Ramos (cell line): ENCODE data around the gene CLASP1.
"Not testable (repeated sequence)": the region's sequence is repeated elsewhere in the genome, so short reads cannot be mapped to it uniquely, and the experiment has no call there.

Experiments used
- in situ Hi-C: fragments of 300-500 bp; cut with MboI; formaldehyde crosslinking; loops from one replicate; pipeline ENCODE4 v1.14.3; 2022; ENCODE audit warnings: low sequenced_read_pairs; ENCODE audit not compliant: unreplicated experiment

CLASP1 gene

GRCh38 chr2:121626777-121627524 is 22.3 kb downstream of the CLASP1 start:
- in situ Hi-C loops, result no loop called here

DNA sequence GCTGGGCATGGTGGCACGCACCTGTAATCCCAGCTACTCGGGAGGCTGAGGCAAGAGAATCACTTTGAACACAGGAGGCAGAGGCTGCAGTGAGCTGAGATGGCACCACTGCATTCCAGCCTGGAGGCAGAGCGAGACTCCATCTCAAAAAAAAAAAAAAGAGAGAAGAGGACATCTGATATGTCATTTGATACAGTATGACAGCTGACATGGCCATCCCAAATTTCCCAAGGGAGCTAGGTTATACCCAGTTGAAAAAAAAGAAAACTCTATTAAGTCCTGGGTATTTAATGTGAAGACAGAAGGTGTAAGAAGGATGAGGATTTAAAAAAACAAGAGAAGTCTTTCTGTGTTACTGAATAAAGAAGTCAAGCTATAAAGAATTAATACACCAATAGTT is 23.3 kb downstream of the CLASP1 start:
- in situ Hi-C loops, result no loop called here

DNA sequence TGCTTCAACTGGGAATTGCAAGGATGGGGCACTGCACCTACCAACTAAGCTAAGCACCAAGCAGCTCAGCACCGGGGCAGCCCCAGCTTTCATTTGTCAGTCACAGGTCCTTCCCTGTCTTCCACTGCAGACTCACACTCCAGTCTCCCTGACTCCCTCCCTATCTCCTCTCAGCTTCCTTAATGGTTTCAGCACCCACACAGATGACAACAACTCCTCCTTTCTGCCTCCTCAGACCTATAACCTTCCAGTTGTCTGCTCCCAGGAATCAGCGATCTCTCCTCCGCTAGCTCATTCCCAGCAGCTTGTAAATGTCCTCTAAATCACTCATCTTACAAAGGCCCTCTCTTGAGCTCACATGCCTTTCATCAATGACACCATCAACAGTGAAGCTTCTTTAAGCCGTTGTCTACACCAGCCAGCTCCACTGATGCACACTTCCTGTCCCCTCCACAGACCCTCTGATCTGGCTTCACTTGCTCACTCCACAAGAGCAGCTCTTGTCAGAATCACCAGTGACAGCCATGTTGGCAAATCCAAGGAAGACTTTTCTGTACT is 32.1 kb downstream of the CLASP1 start:
- in situ Hi-C loops, result no loop called here

GRCh38 chr2:121613774-121614173 is 35.5 kb downstream of the CLASP1 start:
- in situ Hi-C loops, result no loop called here

DNA sequence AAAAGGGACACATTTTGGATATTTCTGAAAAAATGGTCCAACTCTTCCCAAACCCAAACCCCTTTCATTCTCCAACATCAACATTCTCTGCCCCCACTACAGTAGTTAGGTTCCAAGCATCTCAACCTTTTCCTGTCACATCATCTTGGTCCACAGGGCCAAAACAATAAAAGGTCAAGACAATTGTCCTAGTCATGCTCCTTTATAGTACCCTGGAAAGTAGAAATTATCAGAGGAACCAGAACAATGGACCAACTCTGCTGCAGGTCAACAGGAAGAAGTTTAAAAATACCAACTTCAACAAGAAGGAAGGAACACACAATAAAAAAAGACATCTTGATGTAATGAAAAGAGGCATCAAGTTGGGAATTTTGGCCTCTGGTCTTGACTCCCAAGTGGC is 36.1 kb downstream of the CLASP1 start:
- in situ Hi-C loops, result no loop called here

GRCh38 chr2:121611730-121612705 is 37.2 kb downstream of the CLASP1 start:
- in situ Hi-C loops, result no loop called here

GRCh38 chr2:121611048-121611649 is 38.1 kb downstream of the CLASP1 start:
- in situ Hi-C loops, result not testable (repeated sequence)

DNA sequence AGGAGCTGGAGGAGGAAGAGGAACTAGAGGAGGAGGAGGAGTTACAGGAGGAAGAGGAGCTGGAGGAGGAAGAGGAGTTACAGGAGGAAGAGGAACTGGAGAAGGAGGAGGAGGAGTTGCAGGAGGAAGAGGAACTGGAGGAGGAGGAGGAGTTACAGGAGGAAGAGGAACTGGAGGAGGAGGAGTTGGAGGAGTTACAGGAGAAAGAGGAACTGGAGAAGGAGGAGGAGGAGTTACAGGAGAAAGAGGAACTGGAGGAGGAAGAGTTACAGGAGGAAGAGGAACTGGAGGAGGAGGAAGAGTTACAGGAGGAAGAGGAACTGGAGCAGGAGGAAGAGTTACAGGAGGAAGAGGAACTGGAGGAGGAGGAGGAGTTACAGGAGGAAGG is 38.8 kb downstream of the CLASP1 start:
- in situ Hi-C loops, result not testable (repeated sequence)

- in situ Hi-C loops, result no loop called here
These were observed 40.3 kb downstream of the CLASP1 start for GRCh38 chr2:121608967-121609366.

DNA sequence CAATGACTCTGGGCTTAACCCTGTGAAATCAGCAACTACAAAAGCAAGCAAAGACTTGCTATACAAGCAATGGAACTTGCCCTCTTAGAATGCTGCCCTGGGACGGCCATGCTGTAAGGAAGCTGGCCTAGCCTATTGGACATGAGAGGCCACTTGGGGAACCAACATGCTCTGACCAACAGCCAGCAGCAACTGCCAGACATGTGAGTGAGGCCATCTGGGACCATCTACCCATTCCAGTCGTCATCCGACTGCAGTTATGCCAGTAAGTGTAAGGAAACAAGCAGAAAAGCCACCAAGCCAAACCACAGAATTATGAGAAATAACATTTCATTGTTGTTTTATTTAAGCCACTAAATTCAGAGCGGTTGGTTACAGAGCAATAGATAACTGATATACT is 40.9 kb downstream of the CLASP1 start:
- in situ Hi-C loops, result no loop called here

- in situ Hi-C loops, result no loop called here
These were observed 43.2 kb downstream of the CLASP1 start for GRCh38 chr2:121605820-121606733.

DNA sequence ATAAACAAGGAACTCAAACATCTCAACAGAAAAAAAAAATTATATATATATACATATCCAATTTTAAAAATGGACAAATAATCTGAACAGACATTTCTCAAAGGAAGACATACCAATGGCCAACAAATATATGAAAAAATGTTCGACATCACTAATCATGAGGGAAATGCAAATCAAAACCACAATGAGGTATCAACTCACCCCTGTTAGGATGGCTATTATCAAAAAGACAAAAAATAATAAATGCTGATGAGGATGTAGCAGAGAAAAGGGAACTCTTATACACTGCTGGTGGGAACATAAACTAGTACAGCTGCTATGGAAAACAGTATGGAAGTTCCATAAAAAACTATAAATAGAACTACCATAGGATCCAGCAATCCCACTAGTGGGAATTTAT is 46.1 kb downstream of the CLASP1 start:
- in situ Hi-C loops, result no loop called here

DNA sequence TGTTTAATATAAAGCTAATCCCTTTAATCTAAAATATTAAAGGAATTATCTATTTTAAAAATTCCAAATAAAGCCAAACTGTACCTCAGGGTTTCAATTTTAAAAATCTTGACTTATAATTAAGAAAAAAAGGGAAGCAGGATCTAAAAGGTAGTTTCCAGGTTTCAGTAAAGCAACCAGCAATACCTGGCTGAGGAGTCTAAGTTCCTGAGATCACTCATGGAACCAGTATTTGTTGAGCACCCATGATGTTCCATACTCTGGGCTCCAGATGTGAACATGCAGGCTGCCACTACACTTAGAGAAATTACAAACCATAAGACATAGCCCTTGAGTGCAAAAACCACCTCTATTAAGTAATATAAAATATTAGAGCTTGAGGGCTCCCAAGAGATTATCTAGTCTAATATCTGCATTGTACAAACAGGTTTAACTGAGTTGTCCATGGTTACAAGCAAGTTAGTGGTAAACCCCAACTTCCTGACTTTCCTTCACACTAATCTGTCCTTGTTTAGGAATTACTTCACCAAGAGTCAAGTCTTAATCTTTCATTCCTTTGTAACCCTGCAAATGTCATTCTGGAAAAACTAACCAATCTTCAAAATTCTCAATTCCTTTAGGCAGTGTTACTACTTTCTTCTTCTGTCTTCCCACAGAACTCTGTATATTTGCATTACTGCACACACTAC is 49.2 kb downstream of the CLASP1 start:
- in situ Hi-C loops, result no loop called here

DNA sequence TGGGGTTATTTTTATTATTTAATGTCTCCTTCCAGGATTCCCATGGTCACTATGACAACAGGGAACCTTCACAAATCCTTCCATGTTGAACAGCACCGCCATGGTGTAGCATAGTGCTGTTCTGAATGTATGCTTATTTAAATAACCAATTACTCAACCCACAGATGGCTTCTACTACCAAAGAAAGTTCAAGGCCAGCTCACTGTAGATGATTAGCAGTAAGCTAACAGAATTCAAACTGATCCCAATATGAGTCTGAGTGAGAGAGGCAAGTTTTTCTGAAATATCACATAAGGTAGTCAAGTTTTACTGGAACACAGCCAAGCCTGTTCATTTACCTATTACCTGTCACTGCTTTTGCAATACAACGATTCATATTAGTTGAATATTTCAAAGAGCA is 51.2 kb downstream of the CLASP1 start:
- in situ Hi-C loops, result no loop called here

DNA sequence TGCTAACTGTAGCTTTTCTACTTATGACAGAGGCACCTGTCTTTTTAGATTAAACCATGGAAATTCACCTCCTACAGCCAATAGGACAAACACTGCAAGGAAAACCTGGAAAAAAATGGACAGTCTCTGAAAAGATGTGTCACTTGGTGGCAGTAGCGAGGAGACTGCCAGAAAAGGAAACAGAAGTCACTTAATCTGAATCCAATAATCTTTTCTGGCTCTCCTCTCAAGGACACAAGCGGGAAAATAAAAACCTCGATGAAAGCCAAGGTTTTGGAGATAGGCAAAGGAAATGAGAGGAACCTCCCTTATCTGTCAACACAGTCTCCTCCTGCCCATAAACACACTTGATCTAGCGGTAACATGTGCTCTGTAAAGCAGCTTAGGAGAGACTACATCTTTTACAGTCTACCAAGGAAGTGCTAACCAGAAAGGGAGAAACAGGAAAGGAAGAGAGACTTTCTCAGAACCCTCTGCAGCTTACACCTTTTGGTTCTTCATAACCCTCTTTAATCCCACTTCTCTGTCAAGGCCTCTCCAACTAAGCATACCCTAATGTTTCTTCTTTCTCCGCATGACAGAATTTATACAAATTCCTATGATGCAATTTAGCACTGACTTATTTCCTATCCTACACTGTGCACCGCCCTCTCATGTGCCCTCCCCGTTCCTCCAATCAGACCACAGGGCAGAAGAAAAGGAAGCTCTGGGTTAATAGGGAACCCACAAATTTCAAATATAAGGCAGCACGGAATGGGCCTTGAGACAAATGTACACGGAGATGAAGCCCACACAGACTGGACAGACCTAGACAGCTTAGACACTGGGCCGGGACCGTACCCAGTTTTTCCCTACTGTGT is 52.8 kb downstream of the CLASP1 start:
- in situ Hi-C loops, result no loop called here

DNA sequence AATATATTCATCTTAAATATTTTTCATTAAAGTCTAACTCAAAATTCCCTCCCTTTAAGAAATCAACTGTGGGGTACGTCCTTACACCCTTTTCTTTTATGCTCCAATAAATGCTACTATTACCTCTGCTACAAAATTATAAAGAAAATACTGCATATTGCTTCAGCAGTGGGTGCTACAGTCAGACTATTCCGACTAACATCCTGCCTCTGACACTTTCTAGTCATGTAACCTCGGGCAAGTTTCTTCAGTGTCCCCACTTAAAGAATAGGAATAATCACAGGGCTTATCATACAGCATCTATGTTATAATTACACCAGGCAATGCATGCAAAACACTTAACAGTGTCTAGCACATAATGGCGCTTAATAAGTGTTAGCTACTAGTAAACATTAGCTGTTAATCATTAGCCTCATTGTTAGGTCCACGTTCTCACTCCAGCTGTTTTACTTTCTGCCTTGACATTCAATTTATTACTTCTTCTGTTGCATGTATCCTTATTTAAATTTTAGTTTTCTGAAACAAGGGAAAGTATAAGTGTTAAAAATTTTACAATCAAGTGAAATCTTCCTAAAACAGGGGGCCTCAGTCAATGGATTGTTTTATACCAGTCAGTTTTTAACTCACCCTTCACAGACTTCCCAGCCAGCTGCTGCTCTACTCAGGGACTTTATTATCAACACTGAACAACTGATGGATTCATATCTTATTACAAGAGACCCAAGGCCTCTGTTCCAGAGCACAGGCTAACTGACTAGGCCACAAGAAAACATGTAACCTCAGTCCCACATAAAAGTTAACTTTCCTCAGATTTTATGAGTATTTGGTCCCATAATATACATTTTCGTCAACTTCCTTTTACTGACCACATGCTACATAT is 54.0 kb downstream of the CLASP1 start:
- in situ Hi-C loops, result no loop called here

GRCh38 chr2:121591199-121591598 is 58.1 kb downstream of the CLASP1 start:
- in situ Hi-C loops, result no loop called here
